CD4-positive, alpha-beta T cell treated with Interleukin-2 at 100 ng/mL for 4 hours (primary cell): ENCODE measurements around the gene NUP155.
A peak's percentile ranks its signal among the peaks of the same experiment; 100 is the strongest.
"Not testable (repeated sequence)": the region's sequence is repeated elsewhere in the genome, so short reads cannot be mapped to it uniquely, and the experiment has no call there.

Experiments used
- DNase-seq: peaks from one replicate; pipeline ENCODE4 v3.0.0-alpha.2; 2020; ENCODE audit warnings: low spot score

The NUP155 gene

DNA sequence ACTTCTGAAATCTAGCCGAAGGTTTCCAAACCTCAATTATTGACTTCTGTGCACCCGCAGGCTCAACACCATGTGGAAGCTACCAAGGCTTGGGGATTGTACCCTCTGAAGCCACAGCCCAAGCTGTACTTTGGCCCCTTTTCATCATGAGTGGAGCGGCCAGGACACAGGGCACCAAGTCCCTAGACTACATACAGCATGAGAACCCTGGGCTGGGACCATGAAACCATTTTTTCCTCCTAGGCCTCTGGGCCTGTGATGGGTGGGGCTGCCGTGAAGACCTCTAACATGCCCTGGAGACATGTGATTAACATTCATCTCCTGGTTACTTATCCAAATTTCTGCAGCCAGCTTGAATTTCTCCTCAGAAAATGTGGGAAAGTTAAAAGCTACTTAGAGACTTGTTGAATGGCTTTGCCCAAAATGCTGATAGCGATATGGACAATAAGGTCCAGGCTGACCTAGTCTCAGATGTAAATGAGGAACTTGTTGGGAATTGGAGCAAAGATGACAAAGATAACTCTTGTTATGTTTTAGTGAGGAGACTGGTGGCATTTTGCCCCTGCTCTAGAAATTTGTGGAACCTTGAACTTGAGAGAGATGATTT is 87.6 kb downstream of the NUP155 start:
- no peak for DNase-seq

- no peak for DNase-seq
Measured at GRCh38 chr5:37275511-37275910, 95.4 kb downstream of the NUP155 start.

- DNase-seq, result no peak
Measured at GRCh38 chr5:37272511-37272910, 98.4 kb downstream of the NUP155 start.

DNA sequence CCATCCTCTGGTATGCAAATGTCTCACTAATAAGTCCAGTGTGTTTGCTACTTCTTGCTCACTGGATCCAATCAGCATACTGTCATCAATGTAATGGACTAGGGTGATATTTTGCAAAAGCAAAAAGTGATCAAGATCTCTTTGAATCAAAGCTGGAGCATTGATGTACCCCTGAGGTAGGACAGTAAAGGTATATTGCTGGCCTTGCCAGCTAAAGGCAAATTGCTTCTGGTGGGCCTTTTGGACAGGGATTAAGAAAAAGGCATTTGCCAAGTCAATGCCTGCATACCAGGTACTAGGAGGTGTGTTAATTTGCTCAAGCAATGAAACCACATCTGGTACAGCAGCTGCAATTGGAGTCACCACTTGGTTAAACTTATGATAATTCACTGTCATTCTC is 102.8 kb downstream of the NUP155 start:
- DNase-seq, result not testable (repeated sequence)

DNA sequence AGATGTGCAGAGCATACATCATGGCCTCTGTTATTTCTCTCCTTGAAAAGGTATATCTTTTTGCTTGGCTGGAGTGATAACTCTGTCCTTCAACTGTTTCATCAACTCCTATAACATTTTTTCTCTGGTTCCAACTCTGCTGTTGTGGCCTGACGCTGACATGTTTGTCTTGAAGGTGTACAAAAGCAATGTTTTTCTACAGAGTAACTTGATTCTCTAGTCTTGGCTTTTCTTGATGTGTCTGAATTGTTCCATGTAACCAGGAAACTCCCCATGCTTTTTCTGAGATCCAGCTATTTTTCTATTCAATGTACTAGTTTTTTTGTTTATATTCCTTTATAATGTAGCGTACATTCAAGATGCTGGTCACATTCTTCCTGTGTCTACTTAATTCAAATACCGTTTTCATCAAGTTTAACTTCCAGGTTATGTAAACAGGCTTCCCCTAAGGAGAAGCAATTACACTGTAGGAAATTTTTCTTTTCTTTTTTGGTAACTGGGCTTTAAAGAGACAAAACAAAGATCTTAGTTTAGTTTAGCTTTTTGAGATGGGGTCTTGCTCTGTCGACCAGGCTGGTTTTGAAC is 115.0 kb downstream of the NUP155 start:
- no peak for DNase-seq

GRCh38 chr5:37254581-37254980 is 116.3 kb downstream of the NUP155 start:
- DNase-seq, result no peak

GRCh38 chr5:37251665-37252064 is 119.2 kb downstream of the NUP155 start:
- DNase-seq, result no peak

GRCh38 chr5:37249815-37250164 is 121.1 kb downstream of the NUP155 start:
- no peak for DNase-seq

DNA sequence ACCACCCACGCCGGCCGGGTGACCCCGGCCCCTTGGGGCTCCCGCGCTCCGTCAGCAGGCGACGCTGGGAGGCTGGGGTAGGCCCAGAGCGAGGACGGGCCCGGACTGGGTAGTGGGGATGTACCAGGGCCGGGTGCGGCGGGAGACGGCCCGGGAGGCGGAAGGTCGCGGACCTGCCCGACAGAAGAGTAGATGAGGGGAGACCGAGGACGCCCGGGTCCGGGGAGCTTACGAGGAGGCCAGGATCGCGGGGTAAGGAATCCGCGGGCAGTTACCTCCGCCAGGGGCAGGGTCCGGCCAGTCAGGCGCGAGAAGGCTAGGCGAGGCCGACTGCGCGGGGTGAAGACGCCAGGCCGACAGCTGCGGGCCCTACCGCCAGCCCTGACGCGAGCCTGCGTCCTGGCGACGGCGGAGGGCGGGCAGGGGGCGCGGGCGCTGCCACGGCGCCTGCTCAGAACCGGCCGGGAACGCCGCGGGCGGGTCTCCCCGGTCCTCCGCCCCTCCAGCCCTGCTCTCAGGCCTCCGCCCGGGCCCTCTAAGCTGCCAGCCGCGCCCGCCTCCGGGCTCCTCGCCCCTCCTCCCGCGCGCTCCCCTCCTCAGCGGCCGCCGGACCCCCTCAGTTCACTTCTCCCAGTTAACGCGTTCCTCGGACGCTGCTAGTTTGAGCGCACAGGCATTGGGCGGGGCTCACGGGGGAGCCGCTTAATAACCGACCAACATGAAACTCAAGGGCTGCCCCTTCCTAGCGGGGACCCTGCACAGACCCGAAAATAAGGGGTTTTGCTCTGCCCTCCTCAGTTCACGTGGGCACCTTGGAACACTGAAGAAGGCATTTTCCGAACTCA is 121.7 kb downstream of the NUP155 start, which contains the start of gene CPLANE1:
Gene CPLANE1, minus strand, starts transcription at position 407 of the 845 bp plus-strand sequence. CDS start 1,678 bp downstream, outside the sequence.
- peak; percentile 49 for DNase-seq

- no peak for DNase-seq
Measured at GRCh38 chr5:37248421-37248969, 122.4 kb downstream of the NUP155 start.

- DNase-seq, result no peak
Measured at GRCh38 chr5:37247496-37247895, 123.4 kb downstream of the NUP155 start.

DNA sequence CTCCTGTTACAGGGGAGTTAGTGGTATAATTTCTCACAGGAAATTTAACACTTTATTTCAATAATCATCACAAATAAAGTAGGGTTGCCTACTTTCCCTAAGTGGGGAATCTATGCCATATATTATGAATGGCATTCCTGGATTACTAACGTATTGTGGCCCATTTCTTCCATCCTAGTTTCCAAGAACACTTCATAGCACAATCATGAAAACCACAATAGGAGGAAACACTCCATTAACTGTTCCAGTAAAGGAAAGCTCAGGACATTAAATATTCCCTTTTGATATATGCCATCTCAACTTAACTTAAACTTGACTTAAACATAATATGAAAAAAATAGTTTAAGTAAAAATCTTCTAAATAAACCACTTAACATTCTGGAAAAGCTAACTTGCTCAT is 123.9 kb downstream of the NUP155 start:
- DNase-seq, result no peak
